ENCODE results near the gene TTYH3.
A peak's percentile ranks its signal among the peaks of the same experiment; 100 is the strongest.

TTYH3 gene

DNA sequence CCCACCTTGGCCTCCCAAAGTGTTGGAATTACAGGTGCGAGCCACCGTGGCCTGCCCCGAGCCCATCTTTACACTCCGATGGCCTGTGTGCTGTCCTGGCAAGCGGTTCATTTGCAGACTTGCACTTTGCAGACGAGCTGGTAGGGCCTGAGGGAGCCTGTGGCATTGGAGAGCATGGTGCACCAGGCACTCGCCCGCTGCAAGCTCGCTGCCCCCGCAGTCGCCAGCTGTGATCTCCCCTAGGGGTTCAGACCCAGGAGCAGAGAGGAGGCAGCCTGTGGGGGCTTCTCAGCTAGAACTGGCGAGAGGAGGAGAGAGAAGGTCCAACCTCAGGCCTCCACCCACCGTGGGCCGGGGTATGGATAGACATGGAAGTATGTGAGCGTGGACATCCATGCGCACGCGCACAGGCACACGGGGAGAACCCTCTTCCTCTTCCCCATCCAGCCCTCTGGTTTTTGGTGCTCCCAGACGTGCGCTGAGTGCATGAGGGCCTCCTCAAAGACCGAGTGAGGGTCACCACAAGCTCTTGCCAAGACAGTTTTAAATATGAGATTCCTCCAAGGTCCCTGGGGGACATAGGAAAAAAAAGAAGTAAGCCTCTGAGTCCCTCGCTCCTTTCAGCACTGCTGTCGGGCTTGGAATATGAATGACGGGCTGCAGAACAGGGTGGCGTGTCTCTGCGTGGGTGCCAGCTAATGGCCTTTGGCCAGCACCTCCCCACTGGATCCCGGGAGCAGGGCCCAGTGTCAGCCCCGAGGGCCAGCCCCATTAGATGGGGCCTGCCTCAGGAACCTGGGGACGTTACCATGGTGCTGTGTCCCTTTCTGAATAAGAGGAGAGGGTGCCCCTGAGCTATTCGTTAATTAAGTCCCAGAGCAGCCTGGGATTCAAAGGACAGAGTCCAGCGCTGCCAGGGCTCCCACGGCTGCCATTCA is 15.1 kb upstream of the TTYH3 start:
- no peak overlapping the region for H3K4me3 ChIP-seq (ENCODE audit: low read length in 2 of 2)
- no peak overlapping the region for H3K9ac ChIP-seq (ENCODE audit: low read depth in 1 of 2, low read length in 2 of 2)
- no peak overlapping the region for H3K27ac ChIP-seq (ENCODE audit: low read depth in 2 of 2, low read length in 2 of 2)
- no peaks in the 10 kb centered on the region for H3K9me3 ChIP-seq (ENCODE audit: control insufficient read depth in 2 of 2, low read length in 2 of 2)
- H3K27me3 ChIP-seq (ENCODE audit: control insufficient read depth in 2 of 2, insufficient read depth in 2 of 2, low read length in 2 of 2), result no peaks in the 10 kb centered on the region
- H3K4me1 ChIP-seq (ENCODE audit: control insufficient read depth in 2 of 2, insufficient read depth in 2 of 2, low read length in 2 of 2), result peaks cover 7 to 17% of the 10 kb centered on the region in 2 donors
- no peaks in the 10 kb centered on the region for H3K36me3 ChIP-seq (ENCODE audit: control insufficient read depth in 2 of 2, insufficient read depth in 2 of 2, low read length in 2 of 2)

- H3K36me3 ChIP-seq (ENCODE audit: control insufficient read depth in 2 of 2, insufficient read depth in 2 of 2, low read length in 2 of 2), result no peaks in the 10 kb centered on the region
- peaks cover 9 to 23% of the 10 kb centered on the region in 2 donors for H3K4me1 ChIP-seq (ENCODE audit: control insufficient read depth in 2 of 2, insufficient read depth in 2 of 2, low read length in 2 of 2)
- no peaks in the 10 kb centered on the region for H3K27me3 ChIP-seq (ENCODE audit: control insufficient read depth in 2 of 2, insufficient read depth in 2 of 2, low read length in 2 of 2)
Observed at GRCh38 chr7:2617325-2617905, 14.4 kb upstream of the TTYH3 start.

DNA sequence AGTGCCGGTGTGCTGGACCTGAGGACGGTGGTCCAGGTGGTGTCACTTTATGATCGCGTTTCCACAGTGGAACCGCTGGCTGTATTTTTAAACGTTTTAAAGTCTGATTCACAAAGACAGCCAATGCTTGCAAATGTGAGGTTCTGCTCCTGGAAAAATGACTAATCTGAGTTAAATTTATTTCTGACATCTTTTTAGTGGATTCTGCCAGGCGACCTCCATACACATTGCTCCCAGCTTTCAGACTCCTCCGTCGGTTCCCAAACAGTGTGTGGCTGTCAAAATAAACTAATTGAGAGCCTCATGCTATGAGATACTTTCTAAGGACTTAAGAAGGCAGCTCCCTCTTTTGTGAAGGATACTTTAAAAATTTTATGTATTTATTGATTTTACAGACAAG is 12.7 kb upstream of the TTYH3 start:
- Histone ChIP-seq H3K27me3 (ENCODE audit: control insufficient read depth in 2 of 2, insufficient read depth in 2 of 2, low read length in 2 of 2) (no peaks in the 10 kb centered on the region), H3K9me3 (ENCODE audit: control insufficient read depth in 2 of 2, low read length in 2 of 2) (no peaks in the 10 kb centered on the region), H3K36me3 (ENCODE audit: control insufficient read depth in 2 of 2, insufficient read depth in 2 of 2, low read length in 2 of 2) (no peaks in the 10 kb centered on the region), H3K9ac (ENCODE audit: low read depth in 1 of 2, low read length in 2 of 2) (no peak overlapping the region), H3K4me1 (ENCODE audit: control insufficient read depth in 2 of 2, insufficient read depth in 2 of 2, low read length in 2 of 2) (peaks cover 15 to 30% of the 10 kb centered on the region in 2 donors), H3K27ac (ENCODE audit: low read depth in 2 of 2, low read length in 2 of 2) (no peak overlapping the region), H3K4me3 (ENCODE audit: low read length in 2 of 2) (no peak overlapping the region)

More at GRCh38 chr7:2617325-2617905, 14.4 kb upstream of the TTYH3 start:
- H3K27ac ChIP-seq (ENCODE audit: low read depth in 2 of 2, low read length in 2 of 2), result no peak overlapping the region
- no peak overlapping the region for H3K9ac ChIP-seq (ENCODE audit: low read depth in 1 of 2, low read length in 2 of 2)
- no peaks in the 10 kb centered on the region for H3K9me3 ChIP-seq (ENCODE audit: control insufficient read depth in 2 of 2, low read length in 2 of 2)
- no peak overlapping the region for H3K4me3 ChIP-seq (ENCODE audit: low read length in 2 of 2)

DNA sequence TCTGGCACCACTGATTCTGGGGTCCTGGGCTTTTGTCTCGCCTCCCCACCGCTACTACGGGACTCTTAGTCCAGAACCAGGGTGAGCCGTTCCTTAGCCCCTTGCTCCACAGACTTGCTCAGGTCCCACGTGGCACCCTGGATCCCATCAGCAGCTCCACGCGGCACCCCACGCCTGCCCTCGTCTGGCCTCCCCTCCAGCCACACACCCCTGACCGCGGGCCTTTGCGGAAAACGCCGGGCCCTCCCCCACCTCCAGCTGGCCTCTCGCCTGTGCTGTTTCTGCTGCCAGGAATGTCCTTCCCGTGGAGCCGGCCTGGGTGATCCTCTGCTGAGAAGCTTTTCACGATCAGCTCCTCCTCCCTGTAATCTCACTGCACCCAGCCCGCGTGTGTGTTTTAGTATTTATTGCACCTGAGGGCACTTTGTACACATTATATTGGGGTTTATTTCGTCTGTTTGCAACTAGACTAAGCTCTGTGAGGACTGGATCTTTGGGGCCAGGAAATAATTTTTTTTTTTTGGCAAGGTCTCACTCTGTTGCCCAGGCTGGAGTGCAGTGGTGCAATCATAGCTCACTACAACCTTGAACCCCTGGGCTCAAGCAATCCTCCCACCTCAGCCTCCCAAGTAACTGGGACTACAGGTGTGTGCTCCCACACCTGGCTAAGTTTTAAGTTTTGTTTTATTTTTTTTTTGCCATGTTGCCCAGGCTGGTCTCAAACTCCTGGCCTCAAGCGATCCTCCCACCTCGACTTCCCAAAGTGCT is 10.5 kb upstream of the TTYH3 start:
- Histone ChIP-seq H3K4me3 (ENCODE audit: low read length in 2 of 2) (no peak overlapping the region), H3K9ac (ENCODE audit: low read depth in 1 of 2, low read length in 2 of 2) (no peak overlapping the region), H3K4me1 (ENCODE audit: control insufficient read depth in 2 of 2, insufficient read depth in 2 of 2, low read length in 2 of 2) (peaks cover 15 to 31% of the 10 kb centered on the region in 2 donors), H3K9me3 (ENCODE audit: control insufficient read depth in 2 of 2, low read length in 2 of 2) (no peaks in the 10 kb centered on the region), H3K36me3 (ENCODE audit: control insufficient read depth in 2 of 2, insufficient read depth in 2 of 2, low read length in 2 of 2) (no peaks in the 10 kb centered on the region), H3K27me3 (ENCODE audit: control insufficient read depth in 2 of 2, insufficient read depth in 2 of 2, low read length in 2 of 2) (no peaks in the 10 kb centered on the region), H3K27ac (ENCODE audit: low read depth in 2 of 2, low read length in 2 of 2) (no peak overlapping the region)

GRCh38 chr7:2621948-2622640 is 9.7 kb upstream of the TTYH3 start:
- no peaks in the 10 kb centered on the region for H3K9me3 ChIP-seq (ENCODE audit: control insufficient read depth in 2 of 2, low read length in 2 of 2)
- no peak overlapping the region for H3K9ac ChIP-seq (ENCODE audit: low read depth in 1 of 2, low read length in 2 of 2)
- no peaks in the 10 kb centered on the region for H3K36me3 ChIP-seq (ENCODE audit: control insufficient read depth in 2 of 2, insufficient read depth in 2 of 2, low read length in 2 of 2)
- H3K27me3 ChIP-seq (ENCODE audit: control insufficient read depth in 2 of 2, insufficient read depth in 2 of 2, low read length in 2 of 2), result no peaks in the 10 kb centered on the region
- no peak overlapping the region for H3K27ac ChIP-seq (ENCODE audit: low read depth in 2 of 2, low read length in 2 of 2)
- no peak overlapping the region for H3K4me3 ChIP-seq (ENCODE audit: low read length in 2 of 2)
- peaks cover 12 to 28% of the 10 kb centered on the region in 2 donors for H3K4me1 ChIP-seq (ENCODE audit: control insufficient read depth in 2 of 2, insufficient read depth in 2 of 2, low read length in 2 of 2)

DNA sequence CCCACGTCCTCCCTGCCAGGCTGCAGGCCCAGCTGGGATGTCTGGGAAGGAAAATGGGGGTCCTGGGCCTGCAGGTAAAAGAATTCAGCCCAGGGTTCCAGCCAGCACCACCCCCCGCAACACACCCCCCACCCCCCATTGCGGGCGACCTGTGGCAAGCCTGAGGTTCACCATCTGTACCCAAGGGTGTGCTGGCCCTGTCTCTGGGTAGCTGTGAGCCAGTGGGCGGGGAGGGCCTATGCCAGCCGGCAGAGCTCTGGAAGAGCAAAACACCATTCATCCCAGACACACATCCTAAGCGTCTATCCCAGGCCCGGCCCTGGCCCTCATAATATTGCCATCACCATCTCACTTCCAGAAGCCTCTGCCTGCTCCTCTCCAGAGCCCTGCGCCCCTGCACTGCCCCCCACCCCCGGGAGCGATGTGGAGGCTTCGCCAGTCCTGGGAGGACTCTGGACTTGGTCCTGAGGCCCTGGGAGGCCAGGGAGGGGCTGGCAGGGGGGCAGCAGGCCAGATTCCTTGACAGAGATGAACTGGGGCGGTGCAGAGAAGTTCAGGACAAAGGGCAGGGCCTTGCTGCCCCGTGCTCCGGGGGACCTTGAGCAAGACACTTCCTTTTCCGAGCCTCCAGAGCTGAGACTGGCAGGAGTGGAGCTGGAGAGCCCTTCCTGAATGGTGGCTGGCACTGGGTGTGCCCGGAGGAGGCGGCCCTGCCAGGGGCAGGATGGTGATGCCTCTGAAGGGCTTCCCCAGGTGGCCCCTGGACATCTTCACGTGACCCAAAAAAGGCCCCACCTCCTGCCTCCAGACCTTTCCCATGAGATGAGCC is 8.7 kb upstream of the TTYH3 start:
- Histone ChIP-seq H3K27ac (ENCODE audit: low read depth in 2 of 2, low read length in 2 of 2) (no peak overlapping the region), H3K36me3 (ENCODE audit: control insufficient read depth in 2 of 2, insufficient read depth in 2 of 2, low read length in 2 of 2) (no peaks in the 10 kb centered on the region), H3K9ac (ENCODE audit: low read depth in 1 of 2, low read length in 2 of 2) (peak overlapping the region in 1 of 2 donors; percentile 26), H3K4me3 (ENCODE audit: low read length in 2 of 2) (no peak overlapping the region), H3K27me3 (ENCODE audit: control insufficient read depth in 2 of 2, insufficient read depth in 2 of 2, low read length in 2 of 2) (no peaks in the 10 kb centered on the region), H3K4me1 (ENCODE audit: control insufficient read depth in 2 of 2, insufficient read depth in 2 of 2, low read length in 2 of 2) (peaks cover 10 to 26% of the 10 kb centered on the region in 2 donors), H3K9me3 (ENCODE audit: control insufficient read depth in 2 of 2, low read length in 2 of 2) (no peaks in the 10 kb centered on the region)

GRCh38 chr7:2623698-2624014 is 8.1 kb upstream of the TTYH3 start:
- Histone ChIP-seq H3K27ac (ENCODE audit: low read depth in 2 of 2, low read length in 2 of 2) (no peak overlapping the region), H3K4me1 (ENCODE audit: control insufficient read depth in 2 of 2, insufficient read depth in 2 of 2, low read length in 2 of 2) (peaks cover 13 to 26% of the 10 kb centered on the region in 2 donors), H3K4me3 (ENCODE audit: low read length in 2 of 2) (no peak overlapping the region), H3K27me3 (ENCODE audit: control insufficient read depth in 2 of 2, insufficient read depth in 2 of 2, low read length in 2 of 2) (no peaks in the 10 kb centered on the region), H3K36me3 (ENCODE audit: control insufficient read depth in 2 of 2, insufficient read depth in 2 of 2, low read length in 2 of 2) (no peaks in the 10 kb centered on the region), H3K9ac (ENCODE audit: low read depth in 1 of 2, low read length in 2 of 2) (peak overlapping the region in 1 of 2 donors; percentile 26), H3K9me3 (ENCODE audit: control insufficient read depth in 2 of 2, low read length in 2 of 2) (no peaks in the 10 kb centered on the region)

GRCh38 chr7:2624293-2624886 is 7.4 kb upstream of the TTYH3 start:
- Histone ChIP-seq H3K4me3 (ENCODE audit: low read length in 2 of 2) (no peak overlapping the region), H3K36me3 (ENCODE audit: control insufficient read depth in 2 of 2, insufficient read depth in 2 of 2, low read length in 2 of 2) (no peaks in the 10 kb centered on the region), H3K4me1 (ENCODE audit: control insufficient read depth in 2 of 2, insufficient read depth in 2 of 2, low read length in 2 of 2) (peaks cover 14 to 27% of the 10 kb centered on the region in 2 donors), H3K27ac (ENCODE audit: low read depth in 2 of 2, low read length in 2 of 2) (no peak overlapping the region), H3K9ac (ENCODE audit: low read depth in 1 of 2, low read length in 2 of 2) (no peak overlapping the region), H3K9me3 (ENCODE audit: control insufficient read depth in 2 of 2, low read length in 2 of 2) (no peaks in the 10 kb centered on the region), H3K27me3 (ENCODE audit: control insufficient read depth in 2 of 2, insufficient read depth in 2 of 2, low read length in 2 of 2) (no peaks in the 10 kb centered on the region)

DNA sequence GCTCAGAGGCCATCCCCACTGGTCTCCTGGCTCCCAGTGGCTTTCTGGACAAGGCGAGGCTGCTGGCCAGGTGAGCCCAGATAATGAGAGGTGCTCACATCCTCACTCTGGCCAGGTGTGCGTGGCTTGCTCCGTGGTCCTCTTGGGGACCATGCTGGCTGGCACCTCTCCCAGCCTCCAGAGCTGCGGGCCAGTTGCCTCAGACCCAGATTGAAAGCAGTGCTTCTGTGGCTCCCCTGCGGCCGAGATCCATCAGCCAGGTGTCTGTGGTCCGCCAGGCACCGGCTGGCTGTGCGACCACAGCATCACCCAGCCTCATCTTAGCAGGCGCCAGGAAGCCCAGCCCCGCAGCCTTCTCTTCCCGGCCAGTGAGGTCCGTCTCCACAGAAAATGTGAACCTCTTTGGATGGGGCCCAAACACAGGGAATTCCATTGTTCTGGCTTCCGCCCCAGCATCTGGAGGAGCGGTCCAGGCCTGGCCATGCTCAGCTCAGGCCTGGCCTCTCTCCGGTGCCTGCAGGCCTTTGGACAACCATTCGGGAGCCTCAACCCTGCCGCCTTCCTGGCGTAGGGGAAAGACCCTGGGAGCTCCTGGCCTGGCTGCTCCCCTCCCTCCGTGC is 5.2 kb upstream of the TTYH3 start:
- Histone ChIP-seq H3K27ac (ENCODE audit: low read depth in 2 of 2, low read length in 2 of 2) (no peak overlapping the region), H3K36me3 (ENCODE audit: control insufficient read depth in 2 of 2, insufficient read depth in 2 of 2, low read length in 2 of 2) (no peaks in the 10 kb centered on the region), H3K4me3 (ENCODE audit: low read length in 2 of 2) (no peak overlapping the region), H3K4me1 (ENCODE audit: control insufficient read depth in 2 of 2, insufficient read depth in 2 of 2, low read length in 2 of 2) (peaks cover 25 to 38% of the 10 kb centered on the region in 2 donors), H3K27me3 (ENCODE audit: control insufficient read depth in 2 of 2, insufficient read depth in 2 of 2, low read length in 2 of 2) (no peaks in the 10 kb centered on the region), H3K9me3 (ENCODE audit: control insufficient read depth in 2 of 2, low read length in 2 of 2) (no peaks in the 10 kb centered on the region), H3K9ac (ENCODE audit: low read depth in 1 of 2, low read length in 2 of 2) (no peak overlapping the region)

Data from mucosa of rectum (tissue), 2 donors.